Smooth muscle cell (in vitro differentiated cells): ENCODE measurements around the gene GLB1L. TPM values are rescaled to one million over a fixed set of nuclear protein-coding genes. Genes with fewer than 3 reads are reported as not detected.

Experiments used
- DNase-seq: peaks from one replicate; lab custom pipeline; 2025; ENCODE audit not compliant: unreplicated experiment; lab: John Stamatoyannopoulos, UW
- H2AFZ ChIP-seq: fragments of 200-600 bp; sonication (generic); 2 replicates; pipeline ENCODE4 v1.6.0; 2016; ENCODE audit warnings: antibody characterized with exemption, low read depth, mild to moderate bottlenecking
- H3F3A ChIP-seq: fragments of 200-600 bp; sonication (generic); 2 replicates; pipeline ENCODE4 v1.6.0; 2017; ENCODE audit warnings: antibody characterized with exemption, low read depth
- H3K27ac ChIP-seq: fragments of 200-600 bp; sonication (generic); 2 replicates; pipeline ENCODE4 v1.5.1; 2016; ENCODE audit warnings: low read depth, mild to moderate bottlenecking
- H3K27me3 ChIP-seq: fragments of 200-600 bp; sonication (generic); 2 replicates; pipeline ENCODE4 v1.6.1; 2016; ENCODE audit warnings: low read depth, mild to moderate bottlenecking
- H3K36me3 ChIP-seq: fragments of 200-600 bp; sonication (generic); 2 replicates; pipeline ENCODE4 v1.5.1; 2016; ENCODE audit warnings: low read depth
- H3K4me1 ChIP-seq: fragments of 200-600 bp; sonication (generic); 2 replicates; pipeline ENCODE4 v1.5.1; 2016; ENCODE audit warnings: low read depth
- H3K4me2 ChIP-seq: fragments of 200-600 bp; sonication (generic); 2 replicates; pipeline ENCODE4 v1.6.0; 2016; ENCODE audit warnings: mild to moderate bottlenecking
- H3K4me3 ChIP-seq: fragments of 200-600 bp; sonication (generic); 2 replicates; pipeline ENCODE4 v1.5.1; 2016; ENCODE audit warnings: mild to moderate bottlenecking
- H3K79me2 ChIP-seq: fragments of 200-600 bp; sonication (generic); 2 replicates; pipeline ENCODE4 v1.6.0; 2016; ENCODE audit warnings: low read depth, mild to moderate bottlenecking
- H3K9ac ChIP-seq: fragments of 200-600 bp; sonication (generic); 2 replicates; pipeline ENCODE4 v1.6.0; 2016; ENCODE audit warnings: low read depth
- H3K9me3 ChIP-seq: fragments of 200-600 bp; sonication (generic); replicated peaks from 2 replicates; pipeline ENCODE4 v1.5.1; 2016; ENCODE audit warnings: low read depth
- H4K20me1 ChIP-seq: fragments of 200-600 bp; sonication (generic); 2 replicates; pipeline ENCODE4 v1.6.0; 2016; ENCODE audit warnings: low read depth
- WGBS: methylation state at CpG from one replicate; pipeline ENCODE4 v1.1.7; 2016; ENCODE audit warnings: low lambda C conversion rate; 5-methylcytosine and 5-hydroxymethylcytosine counted together
- microRNA counts: library from miRNA; unstranded; fragments of <30 nt; microRNA quantifications from one replicate; lab custom pipeline; 2016
- microRNA-seq: library from miRNA; unstranded; fragments of <30 nt; microRNA quantifications from one replicate; pipeline ENCODE4, GENCODE V29; 2016; ENCODE audit warnings: borderline number of aligned reads
- polyA plus RNA-seq: library from polyadenylated mRNA; unstranded; fragments of >200 nt; fragmentation: Nextera tagmentation; extraction: Ambion mirVana; gene quantifications from 2 replicates; pipeline ENCODE4 v1.2.1, GENCODE V29; 2016
- small RNA-seq: library from RNA; depleted of rRNA; stranded (forward); fragments of <200 nt; gene quantifications from one replicate; pipeline ENCODE3, GENCODE V24; 2014
- total RNA-seq: library from RNA; depleted of rRNA; stranded (reverse); fragments of >200 nt; gene quantifications from 2 replicates; pipeline ENCODE4 v1.2.3, GENCODE V29; 2014
- TF ChIP-seq, protein P1 (sequence below): fragments of 200-600 bp; sonication (generic); IDR thresholded peaks from 2 replicates; pipeline ENCODE4 v1.5.1; 2017; ENCODE audit warnings: borderline replicate concordance, mild to moderate bottlenecking, antibody characterized with exemption; ENCODE audit not compliant: insufficient read depth, poor library complexity, severe bottlenecking

The GLB1L gene
- total and polyA plus RNA-seq, 2 experiments from 2014 or later = 4.1 to 26.4 TPM

DNA sequence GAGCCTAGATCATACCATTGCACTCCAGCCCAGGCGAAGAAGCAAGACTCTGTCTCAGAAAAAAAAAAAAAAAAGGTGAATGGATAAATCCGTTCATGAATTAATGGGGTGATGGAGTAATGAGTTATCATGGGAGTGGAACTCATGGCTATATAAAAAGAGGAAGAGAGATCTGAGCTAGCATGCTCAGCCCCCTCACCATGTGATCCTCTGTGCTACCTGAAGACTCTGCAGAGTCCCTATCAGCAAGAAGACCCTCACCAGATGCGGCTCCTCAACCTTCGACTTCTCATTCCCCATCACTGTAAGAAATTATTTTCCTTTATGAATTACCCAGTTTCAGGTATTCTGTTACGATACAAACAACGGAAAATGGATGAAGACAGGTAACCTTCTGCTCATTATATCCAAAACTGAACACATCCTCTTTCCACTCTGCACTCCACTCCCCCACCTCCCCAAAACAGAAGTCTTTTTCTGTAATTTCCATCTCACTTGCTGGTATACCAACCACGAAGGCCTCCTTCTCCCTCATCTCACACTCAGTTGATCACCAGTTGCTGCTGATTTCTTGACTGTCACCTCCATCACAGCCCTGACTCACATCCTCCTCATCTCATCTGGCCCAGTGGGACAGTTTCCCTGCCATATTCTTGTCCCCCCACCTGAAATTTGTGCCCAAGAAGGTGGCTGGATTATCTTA is 58.3 kb downstream of the GLB1L start:
- H3K9ac ChIP-seq = no peak overlapping the region
- H3K4me3 ChIP-seq = no peak overlapping the region
- no peak for DNase-seq
- no peaks in the 10 kb centered on the region for H3K36me3 ChIP-seq
- H3K79me2 ChIP-seq = no peaks in the 10 kb centered on the region
- no peak overlapping the region for H2AFZ ChIP-seq
- TF ChIP-seq, protein P1, sequence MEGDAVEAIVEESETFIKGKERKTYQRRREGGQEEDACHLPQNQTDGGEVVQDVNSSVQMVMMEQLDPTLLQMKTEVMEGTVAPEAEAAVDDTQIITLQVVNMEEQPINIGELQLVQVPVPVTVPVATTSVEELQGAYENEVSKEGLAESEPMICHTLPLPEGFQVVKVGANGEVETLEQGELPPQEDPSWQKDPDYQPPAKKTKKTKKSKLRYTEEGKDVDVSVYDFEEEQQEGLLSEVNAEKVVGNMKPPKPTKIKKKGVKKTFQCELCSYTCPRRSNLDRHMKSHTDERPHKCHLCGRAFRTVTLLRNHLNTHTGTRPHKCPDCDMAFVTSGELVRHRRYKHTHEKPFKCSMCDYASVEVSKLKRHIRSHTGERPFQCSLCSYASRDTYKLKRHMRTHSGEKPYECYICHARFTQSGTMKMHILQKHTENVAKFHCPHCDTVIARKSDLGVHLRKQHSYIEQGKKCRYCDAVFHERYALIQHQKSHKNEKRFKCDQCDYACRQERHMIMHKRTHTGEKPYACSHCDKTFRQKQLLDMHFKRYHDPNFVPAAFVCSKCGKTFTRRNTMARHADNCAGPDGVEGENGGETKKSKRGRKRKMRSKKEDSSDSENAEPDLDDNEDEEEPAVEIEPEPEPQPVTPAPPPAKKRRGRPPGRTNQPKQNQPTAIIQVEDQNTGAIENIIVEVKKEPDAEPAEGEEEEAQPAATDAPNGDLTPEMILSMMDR = no peak
- no peak overlapping the region for H3K27ac ChIP-seq
- H3K27me3 ChIP-seq = no peaks in the 10 kb centered on the region
- H4K20me1 ChIP-seq = no peaks in the 10 kb centered on the region
- 85% methylated on average over 7 of the region's 7 CpGs for WGBS
- no peaks in the 10 kb centered on the region for H3K4me1 ChIP-seq
- H3K9me3 ChIP-seq = no peaks in the 10 kb centered on the region
- H3K4me2 ChIP-seq = no peak overlapping the region
- H3F3A ChIP-seq = no peaks in the 10 kb centered on the region

MicroRNAs encoded within 50 kb of the gene (microRNA counts, 767-probe panel; counts per million panel counts)
- microRNA hsa-miR-153 (lab: Ali Mortazavi, UCI) = 183 counts per million

Small RNA genes within 50 kb of the gene (microRNA-seq; reads per million reads assigned to microRNA genes)
- not detected for gene MIR153-1

Small RNA genes within 50 kb of the gene (small RNA-seq; reads per million reads assigned to genes)
- gene MIR153-1 = 0.13 reads per million

Other genes with a start within 250 kb of the GLB1L start
- not detected in 2 replicates for gene CFAP65, start 203.9 kb downstream of the GLB1L start, total RNA-seq
- not detected in 2 replicates for gene CFAP65, start 203.9 kb downstream of the GLB1L start, polyA plus RNA-seq
- 0.09 TPM in 1 of 2 replicates, not detected in the other for gene IHH, start 184.5 kb downstream of the GLB1L start, total RNA-seq
- gene IHH, start 184.5 kb downstream of the GLB1L start, polyA plus RNA-seq = not detected in 2 replicates
- gene NHEJ1, start 84.6 kb downstream of the GLB1L start, total RNA-seq = 6.0 and 13.6 TPM in 2 replicates
- gene NHEJ1, start 84.6 kb downstream of the GLB1L start, polyA plus RNA-seq = 8.5 and 8.6 TPM in 2 replicates
- gene SLC23A3, start 75.4 kb downstream of the GLB1L start, total RNA-seq = not detected in 2 replicates
- 0.40 TPM in 1 of 2 replicates, not detected in the other for gene SLC23A3, start 75.4 kb downstream of the GLB1L start, polyA plus RNA-seq
- gene CNPPD1, start 68.5 kb downstream of the GLB1L start, total RNA-seq = 11.6 and 14.8 TPM in 2 replicates
- 26.0 and 35.3 TPM in 2 replicates for gene CNPPD1, start 68.5 kb downstream of the GLB1L start, polyA plus RNA-seq
- 48.7 and 49.8 TPM in 2 replicates for gene RETREG2, start 67.2 kb downstream of the GLB1L start, total RNA-seq
- 57.2 and 66.6 TPM in 2 replicates for gene RETREG2, start 67.2 kb downstream of the GLB1L start, polyA plus RNA-seq
- 19.1 and 29.7 TPM in 2 replicates for gene ZFAND2B, start 38.7 kb downstream of the GLB1L start, total RNA-seq
- 48.3 and 56.3 TPM in 2 replicates for gene ZFAND2B, start 38.7 kb downstream of the GLB1L start, polyA plus RNA-seq
- gene ABCB6, start 26.5 kb downstream of the GLB1L start, total RNA-seq = 18.2 and 29.0 TPM in 2 replicates
- 41.3 and 50.3 TPM in 2 replicates for gene ABCB6, start 26.5 kb downstream of the GLB1L start, polyA plus RNA-seq
- 44.1 and 58.1 TPM in 2 replicates for gene ATG9A, start 15.8 kb downstream of the GLB1L start, total RNA-seq
- gene ATG9A, start 15.8 kb downstream of the GLB1L start, polyA plus RNA-seq = 61.6 and 62.6 TPM in 2 replicates
- 35.1 and 52.6 TPM in 2 replicates for gene ANKZF1, start 15.6 kb downstream of the GLB1L start, total RNA-seq
- 31.7 and 60.5 TPM in 2 replicates for gene ANKZF1, start 15.6 kb downstream of the GLB1L start, polyA plus RNA-seq
- gene STK16, start within 50 bp of the GLB1L start, total RNA-seq = 15.2 and 17.8 TPM in 2 replicates
- gene STK16, start within 50 bp of the GLB1L start, polyA plus RNA-seq = 8.8 and 9.6 TPM in 2 replicates
- gene TUBA4B, start 7.8 kb upstream of the GLB1L start, total RNA-seq = not detected in 2 replicates
- gene TUBA4B, start 7.8 kb upstream of the GLB1L start, polyA plus RNA-seq = not detected in 2 replicates
- gene TUBA4A, start 8.5 kb upstream of the GLB1L start, total RNA-seq = 44.0 and 53.2 TPM in 2 replicates
- gene TUBA4A, start 8.5 kb upstream of the GLB1L start, polyA plus RNA-seq = 29.4 and 86.5 TPM in 2 replicates
- 37.2 and 52.4 TPM in 2 replicates for gene DNAJB2, start 33.9 kb upstream of the GLB1L start, total RNA-seq
- 14.3 and 24.2 TPM in 2 replicates for gene DNAJB2, start 33.9 kb upstream of the GLB1L start, polyA plus RNA-seq
- 10.7 and 19.4 TPM in 2 replicates for gene PTPRN, start 64.0 kb upstream of the GLB1L start, total RNA-seq
- 31.1 and 36.4 TPM in 2 replicates for gene PTPRN, start 64.0 kb upstream of the GLB1L start, polyA plus RNA-seq
- not detected in 2 replicates for gene RESP18, start 87.3 kb upstream of the GLB1L start, total RNA-seq
- gene RESP18, start 87.3 kb upstream of the GLB1L start, polyA plus RNA-seq = not detected in 2 replicates
- 24.9 and 137 TPM in 2 replicates for gene DNPEP, start 142.5 kb upstream of the GLB1L start, total RNA-seq
- 48.1 and 61.8 TPM in 2 replicates for gene DNPEP, start 142.5 kb upstream of the GLB1L start, polyA plus RNA-seq
- 103 and 127 TPM in 2 replicates for gene DES, start 172.9 kb upstream of the GLB1L start, total RNA-seq
- gene DES, start 172.9 kb upstream of the GLB1L start, polyA plus RNA-seq = 106 and 109 TPM in 2 replicates
- gene SPEG, start 189.4 kb upstream of the GLB1L start, total RNA-seq = 14.9 and 38.8 TPM in 2 replicates
- gene SPEG, start 189.4 kb upstream of the GLB1L start, polyA plus RNA-seq = 37.8 and 40.5 TPM in 2 replicates